K562 treated with DMSO at 1 percent for 48 hours (cell line): ENCODE measurements around the gene SBK2. TPM values are rescaled to one million over a fixed set of nuclear protein-coding genes. Genes with fewer than 3 reads are reported as not detected.

Source experiments
- total RNA-seq: library from RNA; unstranded; fragments of 300-600 nt; gene quantifications from 2 replicates; pipeline ENCODE4 v1.2.3, GENCODE V29; 2022; ENCODE audit warnings: low replicate concordance; ENCODE audit errors: extremely low read depth

SBK2 gene, protein sequence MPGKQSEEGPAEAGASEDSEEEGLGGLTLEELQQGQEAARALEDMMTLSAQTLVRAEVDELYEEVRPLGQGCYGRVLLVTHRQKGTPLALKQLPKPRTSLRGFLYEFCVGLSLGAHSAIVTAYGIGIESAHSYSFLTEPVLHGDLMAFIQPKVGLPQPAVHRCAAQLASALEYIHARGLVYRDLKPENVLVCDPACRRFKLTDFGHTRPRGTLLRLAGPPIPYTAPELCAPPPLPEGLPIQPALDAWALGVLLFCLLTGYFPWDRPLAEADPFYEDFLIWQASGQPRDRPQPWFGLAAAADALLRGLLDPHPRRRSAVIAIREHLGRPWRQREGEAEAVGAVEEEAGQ
- total RNA-seq: not detected in 2 replicates

DNA sequence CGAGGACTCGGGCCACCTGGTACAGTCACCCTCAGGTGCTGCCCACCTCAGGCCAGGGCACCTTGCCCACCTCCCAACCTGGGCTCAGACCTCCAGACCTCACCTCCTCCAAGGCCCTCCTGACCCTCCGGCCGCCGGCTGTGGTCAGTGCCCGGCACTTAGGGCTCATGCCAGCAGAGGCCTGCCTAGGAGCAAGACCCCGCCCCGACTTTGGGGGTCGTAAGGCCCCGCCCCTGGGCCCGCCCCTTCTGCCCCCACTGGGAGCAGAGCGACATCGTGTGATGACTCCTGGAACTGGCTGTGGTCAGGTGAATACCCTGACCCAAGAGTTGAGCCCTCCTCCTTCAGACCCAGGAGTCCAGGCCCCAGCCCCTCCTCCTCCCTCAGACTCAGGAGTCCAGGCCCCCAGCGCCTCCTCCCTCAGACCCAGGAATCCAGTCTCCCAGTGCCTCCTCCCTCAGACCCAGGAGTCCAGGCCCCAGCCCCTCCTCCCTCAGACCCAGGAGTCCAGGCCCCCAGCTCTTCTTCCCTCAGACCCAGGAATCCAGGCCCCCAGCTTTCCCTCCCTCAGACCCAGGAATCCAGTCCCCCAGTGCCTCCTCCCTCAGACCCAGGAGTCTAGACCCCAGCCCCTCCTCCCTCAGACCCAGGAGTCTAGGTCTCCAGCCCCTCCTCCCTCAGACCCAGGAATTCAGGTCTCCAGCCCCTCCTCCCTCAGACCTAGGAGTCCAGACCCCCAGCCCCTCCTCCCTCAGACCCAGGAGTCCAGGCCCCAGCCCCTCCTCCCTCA, at the start of gene SBK2:
SBK2 (minus strand) TSS at position 183 of the 790 bp plus-strand sequence. CDS start 839 bp downstream, outside the sequence.

GRCh38 chr19:55580628-55581144, 43.8 kb upstream of the SBK2 start, which contains the start of gene ZNF579:
Gene ZNF579, minus strand, starts transcription at chr19:55580848. Its CDS starts 1,209 bp downstream, at chr19:55579639.

DNA sequence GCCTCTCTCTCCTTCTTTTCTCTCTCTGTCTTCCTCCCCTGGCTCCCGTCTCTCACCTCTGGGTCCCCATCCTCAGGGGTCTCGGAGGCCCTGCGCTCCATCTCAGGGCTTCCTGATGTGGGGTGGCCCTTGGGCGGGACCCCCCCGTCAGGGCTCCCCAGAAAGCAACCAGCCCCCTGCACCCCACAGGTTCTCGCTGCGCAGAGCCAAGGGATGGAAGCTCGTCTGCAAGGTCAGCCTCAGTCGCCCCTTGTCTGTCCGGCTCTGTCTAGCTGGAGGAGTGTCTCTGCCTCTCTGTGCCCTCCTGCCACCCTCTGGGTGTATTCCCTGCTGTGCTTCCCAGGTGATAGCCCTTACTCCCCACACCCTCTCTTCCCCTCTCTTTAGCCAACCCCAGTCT, 8.5 kb upstream of the SBK2 start, which contains the start of gene SBK3:
SBK3 (minus strand) TSS at position 101 of the 400 bp plus-strand sequence; CDS start at position 101, 0 bp downstream.

GRCh38 chr19:55487924-55488687, 48.8 kb downstream of the SBK2 start, which contains the start of gene SSC5D:
Gene SSC5D, plus strand, starts transcription at chr19:55488436. Its CDS starts 154 bp downstream, at chr19:55488590.

GRCh38 chr19:55484593-55485438, 52.1 kb downstream of the SBK2 start, which contains the start of gene NAT14:
Gene NAT14, plus strand, starts transcription at chr19:55485188. Its CDS starts 521 bp downstream, at chr19:55485709.

Other genes with a start within 250 kb of the SBK2 start
- not detected in 2 replicates for gene TMEM150B, start 211.8 kb downstream of the SBK2 start, total RNA-seq
- not detected in 2 replicates for gene KMT5C, start 197.3 kb downstream of the SBK2 start, total RNA-seq
- gene COX6B2, start 182.4 kb downstream of the SBK2 start, total RNA-seq: not detected in 2 replicates
- gene GARIN5B, start 173.9 kb downstream of the SBK2 start, total RNA-seq: not detected in 2 replicates
- not detected in 2 replicates for gene IL11, start 166.7 kb downstream of the SBK2 start, total RNA-seq
- not detected in 2 replicates for gene TMEM190, start 160.3 kb downstream of the SBK2 start, total RNA-seq
- gene TMEM238, start 152.8 kb downstream of the SBK2 start, total RNA-seq: not detected in 2 replicates
- 4,209 and 5,908 TPM in 2 replicates for gene RPL28, start 151.2 kb downstream of the SBK2 start, total RNA-seq
- 2,967 TPM in 1 of 2 replicates, not detected in the other for gene UBE2S, start 129.3 kb downstream of the SBK2 start, total RNA-seq
- gene SHISA7, start 93.8 kb downstream of the SBK2 start, total RNA-seq: not detected in 2 replicates
- gene ISOC2, start 75.5 kb downstream of the SBK2 start, total RNA-seq: not detected in 2 replicates
- not detected in 2 replicates for gene C19orf85, start 72.4 kb downstream of the SBK2 start, total RNA-seq
- gene ZNF628, start 60.5 kb downstream of the SBK2 start, total RNA-seq: not detected in 2 replicates
- not detected in 2 replicates for gene NAT14, start 51.9 kb downstream of the SBK2 start, total RNA-seq
- gene SSC5D, start 48.7 kb downstream of the SBK2 start, total RNA-seq: not detected in 2 replicates
- gene SBK3, start 8.4 kb upstream of the SBK2 start, total RNA-seq: not detected in 2 replicates
- gene ZNF579, start 43.7 kb upstream of the SBK2 start, total RNA-seq: not detected in 2 replicates
- gene FIZ1, start 62.4 kb upstream of the SBK2 start, total RNA-seq: not detected in 2 replicates
- gene ZNF524, start 63.2 kb upstream of the SBK2 start, total RNA-seq: not detected in 2 replicates
- not detected in 2 replicates for gene ZNF865, start 68.5 kb upstream of the SBK2 start, total RNA-seq
- not detected in 2 replicates for gene ZNF784, start 87.4 kb upstream of the SBK2 start, total RNA-seq
- gene ZNF580, start 103.9 kb upstream of the SBK2 start, total RNA-seq: not detected in 2 replicates
- gene ZNF581, start 106.5 kb upstream of the SBK2 start, total RNA-seq: not detected in 2 replicates
- not detected in 2 replicates for gene CCDC106, start 111.1 kb upstream of the SBK2 start, total RNA-seq
- not detected in 2 replicates for gene U2AF2, start 117.9 kb upstream of the SBK2 start, total RNA-seq
- gene EPN1, start 138.1 kb upstream of the SBK2 start, total RNA-seq: not detected in 2 replicates
- not detected in 2 replicates for gene NLRP9, start 201.3 kb upstream of the SBK2 start, total RNA-seq
- not detected in 2 replicates for gene RFPL4A, start 222.0 kb upstream of the SBK2 start, total RNA-seq
- not detected in 2 replicates for gene RFPL4AL1, start 232.0 kb upstream of the SBK2 start, total RNA-seq